Measurements from ENCODE around the gene RAB3B. TPM values are rescaled to one million over a fixed set of nuclear protein-coding genes. Genes with fewer than 3 reads are reported as not detected.

RAB3B gene
- total and polyA plus RNA-seq, 2 donors (not counting 1 experiment from before 2014, with no cell fraction given): 36.5 to 51.6 TPM

DNA sequence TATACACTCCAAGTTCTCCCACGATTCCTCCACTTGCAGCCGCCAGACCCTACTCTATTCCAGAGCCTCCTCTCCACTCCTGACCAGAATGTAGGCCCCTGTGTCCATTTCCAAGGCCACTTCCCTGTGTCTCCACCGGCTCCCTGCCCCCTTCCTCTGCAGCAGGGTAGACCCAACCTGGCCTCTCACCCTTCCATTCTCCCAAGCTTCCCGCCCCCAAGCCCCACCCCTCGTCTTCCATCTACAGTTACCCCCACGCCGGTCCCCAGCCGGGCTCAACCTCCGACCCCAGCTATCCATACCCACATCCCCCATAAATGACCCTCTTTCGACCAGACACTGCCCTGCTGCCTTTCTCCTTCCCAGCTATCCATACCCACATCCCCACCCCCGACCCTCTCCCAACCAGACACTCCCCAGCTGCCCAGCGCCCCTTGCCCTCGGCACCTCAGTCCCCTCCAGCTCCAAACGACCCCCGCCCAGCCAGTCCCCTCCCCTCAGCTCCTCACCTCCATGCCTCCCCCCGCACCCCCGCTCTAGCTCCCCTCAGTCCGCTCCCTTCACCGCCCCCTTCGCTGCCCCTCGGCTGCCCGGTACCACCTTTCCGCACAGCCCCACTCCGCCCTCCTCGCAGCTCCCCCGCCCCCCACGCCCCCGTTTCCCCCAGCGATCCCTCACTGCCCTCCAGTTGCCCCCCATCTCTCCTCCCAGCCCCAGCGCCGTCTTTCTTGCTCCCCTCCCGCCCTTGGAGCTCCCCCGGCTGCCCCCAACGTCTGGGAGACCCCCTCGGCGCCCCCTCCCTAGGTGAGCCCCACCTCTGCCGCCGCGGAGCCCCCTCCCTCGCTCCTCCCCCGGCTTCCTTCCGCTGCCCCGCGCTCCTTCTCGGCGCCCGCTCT, 670 bp downstream of the RAB3B start:
- Histone ChIP-seq H3K9ac (ENCODE audit: insufficient read depth, low read length) (peak overlapping the region; percentile 77), H3K4me2 (ENCODE audit: extremely low read depth, insufficient read depth, low read length) (peak overlapping the region; percentile 71), H4K20me1 (ENCODE audit: control insufficient read depth, extremely low read depth, insufficient read depth, low read length) (no peaks in the 10 kb centered on the region), H3K79me2 (ENCODE audit: control insufficient read depth, insufficient read depth, low read length) (peaks cover 50% of the 10 kb centered on the region), H3K36me3 (ENCODE audit: control insufficient read depth, insufficient read depth, low read length) (no peaks in the 10 kb centered on the region), H2AFZ (ENCODE audit: low read length) (no peak overlapping the region), H3K4me1 (ENCODE audit: control insufficient read depth, extremely low read depth, insufficient read depth, low read length) (peaks cover 5% of the 10 kb centered on the region), H3K27me3 (ENCODE audit: control insufficient read depth, insufficient read depth, low read length) (no peaks in the 10 kb centered on the region), H3K27ac (ENCODE audit: insufficient read depth, low read length) (peak overlapping the region; percentile 32), H3K4me3 (replicated peaks in 1 of 4; ENCODE audit: control extremely low read depth in 1 of 4, insufficient read depth in 1 of 4, low read depth in 3 of 4, low read length in 4 of 4) (peak overlapping the region; percentile 43 to 73 (median 56)), H3K9me3 (ENCODE audit: control insufficient read depth, insufficient read depth, low read depth, low read length) (no peaks in the 10 kb centered on the region)
- no peak for DNase-seq (ENCODE audit: low read depth in 2 of 2)
- TF ChIP-seq EZH2 (IDR thresholded peaks at IDR 0.05; ENCODE audit: low read length, missing control alignments) (no peak), CTCF (conservative IDR thresholded peaks at IDR 0.05 in 1 of 2, IDR thresholded peaks at IDR 0.05 in 1 of 2; ENCODE audit: low read depth in 1 of 2, low read length in 2 of 2) (no peak)

DNA sequence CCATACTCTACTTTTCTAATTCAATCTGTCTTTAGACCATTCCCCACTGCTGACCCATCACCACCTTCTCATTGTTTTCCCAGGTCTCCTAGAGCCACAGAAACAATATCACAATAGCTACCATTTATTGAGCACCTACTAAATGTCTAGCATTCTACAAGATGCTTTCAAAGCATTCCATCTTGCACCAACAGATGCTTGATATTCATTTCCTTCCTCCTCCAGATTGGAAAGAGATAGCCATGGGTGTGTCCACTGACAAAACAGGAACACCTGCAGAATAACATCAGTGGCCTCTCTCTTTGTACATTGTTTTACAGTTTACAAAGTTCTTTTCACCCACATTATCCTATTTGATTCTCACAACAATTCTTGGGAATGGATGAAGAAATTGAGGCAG, 2.2 kb downstream of the RAB3B start:
- no peaks in the 10 kb centered on the region for H3K36me3 ChIP-seq (ENCODE audit: control insufficient read depth, insufficient read depth, low read length)
- peaks cover 51% of the 10 kb centered on the region for H3K79me2 ChIP-seq (ENCODE audit: control insufficient read depth, insufficient read depth, low read length)
- no peak for TF ChIP-seq EZH2 (IDR thresholded peaks at IDR 0.05; ENCODE audit: low read length, missing control alignments)
- no peak for TF ChIP-seq CTCF (conservative IDR thresholded peaks at IDR 0.05 in 1 of 2, IDR thresholded peaks at IDR 0.05 in 1 of 2; ENCODE audit: low read depth in 1 of 2, low read length in 2 of 2)
- no peaks in the 10 kb centered on the region for H4K20me1 ChIP-seq (ENCODE audit: control insufficient read depth, extremely low read depth, insufficient read depth, low read length)
- no peak overlapping the region for H3K27ac ChIP-seq (ENCODE audit: insufficient read depth, low read length)
- no peak overlapping the region for H3K9ac ChIP-seq (ENCODE audit: insufficient read depth, low read length)
- H2AFZ ChIP-seq (ENCODE audit: low read length): no peak overlapping the region
- no peaks in the 10 kb centered on the region for H3K27me3 ChIP-seq (ENCODE audit: control insufficient read depth, insufficient read depth, low read length)
- no peak overlapping the region for H3K4me2 ChIP-seq (ENCODE audit: extremely low read depth, insufficient read depth, low read length)
- no peak for DNase-seq (ENCODE audit: low read depth in 2 of 2)
- no peaks in the 10 kb centered on the region for H3K9me3 ChIP-seq (ENCODE audit: control insufficient read depth, insufficient read depth, low read depth, low read length)
- no peak overlapping the region for H3K4me3 ChIP-seq (replicated peaks in 1 of 4; ENCODE audit: control extremely low read depth in 1 of 4, insufficient read depth in 1 of 4, low read depth in 3 of 4, low read length in 4 of 4)
- H3K4me1 ChIP-seq (ENCODE audit: control insufficient read depth, extremely low read depth, insufficient read depth, low read length): peaks cover 5% of the 10 kb centered on the region

GRCh38 chr1:51986718-51987117, 3.8 kb downstream of the RAB3B start:
- Histone ChIP-seq H3K4me3 (replicated peaks in 1 of 4; ENCODE audit: control extremely low read depth in 1 of 4, insufficient read depth in 1 of 4, low read depth in 3 of 4, low read length in 4 of 4) (no peak overlapping the region), H3K27ac (ENCODE audit: insufficient read depth, low read length) (no peak overlapping the region), H3K9me3 (ENCODE audit: control insufficient read depth, insufficient read depth, low read depth, low read length) (no peaks in the 10 kb centered on the region), H3K27me3 (ENCODE audit: control insufficient read depth, insufficient read depth, low read length) (no peaks in the 10 kb centered on the region), H3K4me1 (ENCODE audit: control insufficient read depth, extremely low read depth, insufficient read depth, low read length) (peaks cover 5% of the 10 kb centered on the region), H3K4me2 (ENCODE audit: extremely low read depth, insufficient read depth, low read length) (no peak overlapping the region), H4K20me1 (ENCODE audit: control insufficient read depth, extremely low read depth, insufficient read depth, low read length) (no peaks in the 10 kb centered on the region), H3K36me3 (ENCODE audit: control insufficient read depth, insufficient read depth, low read length) (no peaks in the 10 kb centered on the region), H2AFZ (ENCODE audit: low read length) (no peak overlapping the region), H3K9ac (ENCODE audit: insufficient read depth, low read length) (no peak overlapping the region), H3K79me2 (ENCODE audit: control insufficient read depth, insufficient read depth, low read length) (peaks cover 51% of the 10 kb centered on the region)
- TF ChIP-seq CTCF (conservative IDR thresholded peaks at IDR 0.05 in 1 of 2, IDR thresholded peaks at IDR 0.05 in 1 of 2; ENCODE audit: low read depth in 1 of 2, low read length in 2 of 2) (no peak), EZH2 (IDR thresholded peaks at IDR 0.05; ENCODE audit: low read length, missing control alignments) (no peak)
- DNase-seq (ENCODE audit: low read depth in 2 of 2): no peak
